Testis (tissue), 3 donors: ENCODE data around the gene KCNH6. TPM values are rescaled to one million over a fixed set of nuclear protein-coding genes. Genes with fewer than 3 reads are reported as not detected.

ENCODE experiments used
- DNase-seq: peaks from one replicate; pipeline ENCODE4 v3.0.0-alpha.2; 2019
- H3K27ac ChIP-seq, 2 donors: fragments of 200-600 bp; sonication (generic); one replicate each; pipeline ENCODE4 v1.5.1; 2019
- H3K27me3 ChIP-seq: fragments of 200-600 bp; sonication (generic); one replicate; pipeline ENCODE4 v1.5.1; 2019
- H3K36me3 ChIP-seq: fragments of 200-600 bp; sonication (generic); one replicate; pipeline ENCODE4 v1.5.1; 2017; ENCODE audit warnings: low read depth; ENCODE audit errors: missing control alignments
- H3K4me1 ChIP-seq: fragments of 200-600 bp; sonication (generic); one replicate; pipeline ENCODE4 v1.5.1; 2019
- H3K4me3 ChIP-seq, 2 donors: fragments of 200-600 bp; sonication (generic); one replicate each; pipeline ENCODE4 v1.5.1; 2017 to 2019
- H3K9me3 ChIP-seq: fragments of 200-600 bp; sonication (generic); one replicate; pipeline ENCODE4 v1.5.1; 2017
- POLR2A ChIP-seq: fragments of 450-650 bp; IDR thresholded peaks from one replicate; pipeline ENCODE4 v1.6.1; 2017; ENCODE audit warnings: antibody characterized with exemption, mild to moderate bottlenecking, moderate library complexity
- WGBS, 2 donors: methylation state at CpG; one replicate each; pipeline ENCODE4 v1.1.5; 2018; 5-methylcytosine and 5-hydroxymethylcytosine counted together
- intact Hi-C: fragments of 100-400 bp; cut with DNase I; formaldehyde crosslinking; loops from one replicate; pipeline ENCODE4 v1.15.1; 2023; ENCODE audit warnings: low total_unique reads
- polyA plus RNA-seq: library from polyadenylated mRNA; stranded (reverse); fragments of 350-450 nt; fragmentation: Illumina TruSeq; extraction: RNeasy Lipid Tissue Mini Kit (QIAGEN cat#74804); gene quantifications from one replicate; pipeline ENCODE4 v1.2.3, GENCODE V29; 2014; ENCODE audit warnings: low read depth, low replicate concordance; ENCODE audit not compliant: insufficient read depth
- small RNA-seq, 2 donors: library from RNA; depleted of rRNA; stranded (forward); fragments of <200 nt; gene quantifications; one replicate each; pipeline ENCODE3, GENCODE V24; 2016
- total RNA-seq, 2 donors: library from RNA; depleted of rRNA; stranded (reverse); fragments of >200 nt; gene quantifications; one replicate each; pipeline ENCODE4 v1.2.3, GENCODE V29; 2016
- TF ChIP-seq, protein P1 (sequence below), 3 experiments: fragments of 450-650 bp in 2 of 3; fragments of 200-600 bp in 1 of 3; sonication (generic) in 1 of 3; IDR thresholded peaks; one replicate each; pipeline ENCODE4 v1.5.1; 2016 to 2019; ENCODE audit warnings: antibody characterized with exemption in 3 of 3, mild to moderate bottlenecking in 2 of 3, moderate library complexity in 1 of 3

KCNH6 gene
- total and polyA plus RNA-seq, 3 donors from 2014 or later, result 0.79 to 1.7 (median 0.99) TPM

GRCh38 chr17:63589646-63590045 is 66.5 kb downstream of the KCNH6 start:
- WGBS, 2 donors, result 90 to 100% methylated on average over 1 of the region's 1 CpG
- no peaks in the 10 kb centered on the region for H3K4me1 ChIP-seq
- no peaks in the 10 kb centered on the region for H3K36me3 ChIP-seq
- H3K9me3 ChIP-seq, result no peaks in the 10 kb centered on the region
- H3K4me3 ChIP-seq, result no peak overlapping the region
- DNase-seq, result no peak
- no peaks in the 10 kb centered on the region for H3K27me3 ChIP-seq
- TF ChIP-seq, protein P1, sequence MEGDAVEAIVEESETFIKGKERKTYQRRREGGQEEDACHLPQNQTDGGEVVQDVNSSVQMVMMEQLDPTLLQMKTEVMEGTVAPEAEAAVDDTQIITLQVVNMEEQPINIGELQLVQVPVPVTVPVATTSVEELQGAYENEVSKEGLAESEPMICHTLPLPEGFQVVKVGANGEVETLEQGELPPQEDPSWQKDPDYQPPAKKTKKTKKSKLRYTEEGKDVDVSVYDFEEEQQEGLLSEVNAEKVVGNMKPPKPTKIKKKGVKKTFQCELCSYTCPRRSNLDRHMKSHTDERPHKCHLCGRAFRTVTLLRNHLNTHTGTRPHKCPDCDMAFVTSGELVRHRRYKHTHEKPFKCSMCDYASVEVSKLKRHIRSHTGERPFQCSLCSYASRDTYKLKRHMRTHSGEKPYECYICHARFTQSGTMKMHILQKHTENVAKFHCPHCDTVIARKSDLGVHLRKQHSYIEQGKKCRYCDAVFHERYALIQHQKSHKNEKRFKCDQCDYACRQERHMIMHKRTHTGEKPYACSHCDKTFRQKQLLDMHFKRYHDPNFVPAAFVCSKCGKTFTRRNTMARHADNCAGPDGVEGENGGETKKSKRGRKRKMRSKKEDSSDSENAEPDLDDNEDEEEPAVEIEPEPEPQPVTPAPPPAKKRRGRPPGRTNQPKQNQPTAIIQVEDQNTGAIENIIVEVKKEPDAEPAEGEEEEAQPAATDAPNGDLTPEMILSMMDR (IDR thresholded peaks at IDR 0.05), result no peak
- no peak for TF ChIP-seq POLR2A
- intact Hi-C loops, result no loop called here
- H3K27ac ChIP-seq, result no peak overlapping the region

- Histone ChIP-seq H3K27me3 (no peaks in the 10 kb centered on the region), H3K4me3 (no peak overlapping the region), H3K9me3 (no peaks in the 10 kb centered on the region), H3K36me3 (no peaks in the 10 kb centered on the region), H3K4me1 (no peaks in the 10 kb centered on the region), H3K27ac (no peak overlapping the region)
- intact Hi-C loops, result no loop called here
- TF ChIP-seq, protein P1 (IDR thresholded peaks at IDR 0.05), result no peak
- no peak for TF ChIP-seq POLR2A
- 83 to 86% methylated on average over 3 of the region's 3 CpGs for WGBS, 2 donors
- no peak for DNase-seq
These were observed 69.6 kb downstream of the KCNH6 start for GRCh38 chr17:63592797-63593196.

DNA sequence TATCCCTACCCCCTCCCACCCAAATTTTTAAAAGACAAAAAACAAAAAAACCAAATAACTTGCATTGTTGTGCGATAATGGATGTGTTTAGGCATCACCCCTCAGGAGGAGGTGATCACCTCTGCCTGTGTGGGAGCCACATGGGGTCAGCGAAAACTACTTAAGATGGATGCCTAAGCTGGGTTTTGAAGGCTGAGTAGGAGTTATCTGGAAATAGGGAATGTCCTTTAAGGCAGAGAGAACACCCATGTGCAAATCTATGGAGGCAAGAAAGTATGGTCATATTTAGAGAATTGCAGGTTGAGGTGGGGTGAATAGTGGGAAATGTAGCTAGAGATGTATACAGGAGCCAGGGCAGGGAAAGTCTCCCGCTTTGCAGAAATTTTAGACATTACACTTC is 72.0 kb downstream of the KCNH6 start:
- intact Hi-C loops, result no loop called here
- no peak for TF ChIP-seq POLR2A
- H3K4me1 ChIP-seq, result peaks cover 1% of the 10 kb centered on the region
- no peaks in the 10 kb centered on the region for H3K9me3 ChIP-seq
- no peak for DNase-seq
- no peaks in the 10 kb centered on the region for H3K27me3 ChIP-seq
- no peaks in the 10 kb centered on the region for H3K36me3 ChIP-seq
- 98 to 99% methylated on average over 3 of the region's 3 CpGs for WGBS, 2 donors
- no peak overlapping the region for H3K4me3 ChIP-seq
- H3K27ac ChIP-seq, result no peak overlapping the region

Small RNAs within 50 kb of the gene (small RNA-seq; reads per million reads assigned to genes)
- gene RNU6-288P, result 0 reads per million in 2 donors

Other genes starting within 250 kb of the KCNH6 start
- gene CYB561, start 77.1 kb upstream of the KCNH6 start, total RNA-seq, result 10 to 100 TPM; 17.6 to 19.7 TPM
- 20.7 TPM for gene CYB561, start 77.1 kb upstream of the KCNH6 start, polyA plus RNA-seq
- gene ACE, start 46.3 kb upstream of the KCNH6 start, total RNA-seq, result 100 to 1,000 TPM in 1 of 2 donors, 10 to 100 TPM in 1; 87.8 to 174 TPM
- 216 TPM for gene ACE, start 46.3 kb upstream of the KCNH6 start, polyA plus RNA-seq
- 10 to 100 TPM; 51.7 to 66.8 TPM for gene DCAF7, start 27.1 kb downstream of the KCNH6 start, total RNA-seq
- gene DCAF7, start 27.1 kb downstream of the KCNH6 start, polyA plus RNA-seq, result 164 TPM
- 10 to 100 TPM; 19.2 to 22.3 TPM for gene TACO1, start 77.5 kb downstream of the KCNH6 start, total RNA-seq
- gene TACO1, start 77.5 kb downstream of the KCNH6 start, polyA plus RNA-seq, result 28.0 TPM
- 10 to 100 TPM; 57.5 to 57.7 TPM for gene MAP3K3, start 99.1 kb downstream of the KCNH6 start, total RNA-seq
- 46.0 TPM for gene MAP3K3, start 99.1 kb downstream of the KCNH6 start, polyA plus RNA-seq
- 10 to 100 TPM; 21.9 to 22.9 TPM for gene LIMD2, start 176.8 kb downstream of the KCNH6 start, total RNA-seq
- 22.8 TPM for gene LIMD2, start 176.8 kb downstream of the KCNH6 start, polyA plus RNA-seq
- gene STRADA, start 218.4 kb downstream of the KCNH6 start, total RNA-seq, result 10 to 100 TPM; 55.3 to 78.7 TPM
- 142 TPM for gene STRADA, start 218.4 kb downstream of the KCNH6 start, polyA plus RNA-seq